GM12891 (cell line): ENCODE results near the gene BCL11A.

Source experiments
- PAX5 ChIP-seq: IDR thresholded peaks from 2 replicates; pipeline ENCODE4 v1.6.1; 2011; ENCODE audit warnings: low read length, moderate library complexity, mild to moderate bottlenecking; ENCODE audit not compliant: insufficient read depth, severe bottlenecking
- POLR2A ChIP-seq: IDR thresholded peaks from 2 replicates; pipeline ENCODE4 v1.6.1; 2011; ENCODE audit warnings: low read depth, low read length, control low read depth
- POLR2AphosphoS5 ChIP-seq: IDR thresholded peaks from 2 replicates; pipeline ENCODE4 v1.6.1; 2011; ENCODE audit warnings: low read depth, low read length, control low read depth
- POU2F2 ChIP-seq: IDR thresholded peaks from 2 replicates; pipeline ENCODE4 v1.6.1; 2011; ENCODE audit warnings: low read depth, mild to moderate bottlenecking, control low read depth, low read length, moderate library complexity
- SPI1 ChIP-seq: IDR thresholded peaks from 2 replicates; pipeline ENCODE4 v1.6.1; 2011; ENCODE audit warnings: low read depth, low read length, control low read depth
- TAF1 ChIP-seq: IDR thresholded peaks from 2 replicates; pipeline ENCODE4 v1.6.1; 2011; ENCODE audit warnings: low read depth, low read length, control low read depth

DNA sequence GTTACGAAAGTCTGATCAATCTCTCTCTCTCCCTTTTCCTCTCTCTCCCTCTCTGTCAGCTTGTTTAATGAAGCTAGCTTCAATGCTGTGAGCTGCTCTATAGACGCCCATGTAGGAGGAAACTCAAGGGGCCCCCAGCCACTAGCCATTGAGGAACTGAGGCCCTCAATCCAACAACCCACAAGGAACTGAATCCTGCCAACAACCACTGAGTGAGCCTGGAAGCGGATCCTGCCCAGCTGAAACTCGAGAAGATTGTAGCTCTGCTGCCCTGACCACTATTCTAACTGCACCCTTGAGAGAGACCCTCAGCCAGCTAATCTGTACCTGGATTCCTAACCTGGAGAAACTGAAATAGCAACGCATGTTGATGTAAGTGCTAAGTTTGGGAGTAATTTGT, 129.2 kb downstream of the BCL11A start:
- TF ChIP-seq POLR2AphosphoS5, result no peak
- TF ChIP-seq POLR2A, result no peak
- TF ChIP-seq TAF1, result no peak
- TF ChIP-seq POU2F2, result no peak
- TF ChIP-seq PAX5, result no peak
- no peak for TF ChIP-seq SPI1
